ENCODE results near the gene MPRIP. TPM values are rescaled to one million over a fixed set of nuclear protein-coding genes. Genes with fewer than 3 reads are reported as not detected.

The MPRIP gene
- total RNA-seq, 2 experiments from 2014 or later = 206 to 209 TPM

- CTCF ChIA-PET = interaction anchor here (1.2 kb wide), 1 partner anchor 14 kb away, joined by 3 read pairs; no protein-coding TSS in a partner anchor
- H3K9me3 Mint-ChIP-seq (ENCODE audit: low read depth) = no peaks in the 10 kb centered on the region
Observed at GRCh38 chr17:17054636-17055035, 12.4 kb downstream of the MPRIP start.

GRCh38 chr17:17055286-17056155, 13.3 kb downstream of the MPRIP start:
- Mint-ChIP-seq H3K27me3 (no peaks in the 10 kb centered on the region), H3K4me1 (peaks cover 25% of the 10 kb centered on the region), H3K4me3 (no peak overlapping the region), H3K36me3 (no peaks in the 10 kb centered on the region), H3K27ac (no peak overlapping the region), H3K9me3 (ENCODE audit: low read depth) (no peaks in the 10 kb centered on the region)
- CTCF ChIA-PET = interaction anchor here (1.2 kb wide), 1 partner anchor 15 kb away, joined by 3 read pairs; no protein-coding TSS in a partner anchor
- DNase-seq = no peak
- ATAC-seq = no peak

More at GRCh38 chr17:17054636-17055035, 12.4 kb downstream of the MPRIP start:
- peaks cover 25% of the 10 kb centered on the region for H3K4me1 Mint-ChIP-seq
- H3K36me3 Mint-ChIP-seq = no peaks in the 10 kb centered on the region
- H3K4me3 Mint-ChIP-seq = no peak overlapping the region
- ATAC-seq (no peak), DNase-seq (no peak)
- H3K27me3 Mint-ChIP-seq = no peaks in the 10 kb centered on the region
- H3K27ac Mint-ChIP-seq = no peak overlapping the region

- Mint-ChIP-seq H3K36me3 (no peaks in the 10 kb centered on the region), H3K4me3 (no peak overlapping the region), H3K27ac (no peak overlapping the region), H3K4me1 (peaks cover 24% of the 10 kb centered on the region), H3K27me3 (no peaks in the 10 kb centered on the region), H3K9me3 (ENCODE audit: low read depth) (no peaks in the 10 kb centered on the region)
- CTCF ChIA-PET = no interaction called here
- DNase-seq (no peak), ATAC-seq (no peak)
Observed at GRCh38 chr17:17056156-17056539, 13.9 kb downstream of the MPRIP start.

- ATAC-seq (no peak), DNase-seq (no peak)
- no peak overlapping the region for H3K27ac Mint-ChIP-seq
- peaks cover 18% of the 10 kb centered on the region for H3K4me1 Mint-ChIP-seq
- no peaks in the 10 kb centered on the region for H3K27me3 Mint-ChIP-seq
- CTCF ChIA-PET = no interaction called here
- no peaks in the 10 kb centered on the region for H3K9me3 Mint-ChIP-seq (ENCODE audit: low read depth)
- no peak overlapping the region for H3K4me3 Mint-ChIP-seq
- no peaks in the 10 kb centered on the region for H3K36me3 Mint-ChIP-seq
Observed at GRCh38 chr17:17057057-17057551, 14.8 kb downstream of the MPRIP start.

- Mint-ChIP-seq H3K4me3 (no peak overlapping the region), H3K36me3 (no peaks in the 10 kb centered on the region), H3K27me3 (no peaks in the 10 kb centered on the region), H3K9me3 (ENCODE audit: low read depth) (no peaks in the 10 kb centered on the region), H3K27ac (no peak overlapping the region), H3K4me1 (peaks cover 12% of the 10 kb centered on the region)
- CTCF ChIA-PET = no interaction called here
- no peak for DNase-seq
- no peak for ATAC-seq
Observed at GRCh38 chr17:17058304-17058703, 16.0 kb downstream of the MPRIP start.

- DNase-seq = no peak
- peaks cover 12% of the 10 kb centered on the region for H3K4me1 Mint-ChIP-seq
- no peak for ATAC-seq
- CTCF ChIA-PET = no interaction called here
- peaks cover 1% of the 10 kb centered on the region for H3K36me3 Mint-ChIP-seq
- H3K4me3 Mint-ChIP-seq = no peak overlapping the region
- no peaks in the 10 kb centered on the region for H3K27me3 Mint-ChIP-seq
- no peak overlapping the region for H3K27ac Mint-ChIP-seq
- H3K9me3 Mint-ChIP-seq (ENCODE audit: low read depth) = no peaks in the 10 kb centered on the region
Observed at GRCh38 chr17:17059301-17059890, 17.1 kb downstream of the MPRIP start.

GRCh38 chr17:17060001-17060922, 18.0 kb downstream of the MPRIP start:
- H3K4me1 Mint-ChIP-seq = peaks cover 13% of the 10 kb centered on the region
- H3K9me3 Mint-ChIP-seq (ENCODE audit: low read depth) = no peaks in the 10 kb centered on the region
- ATAC-seq (no peak), DNase-seq (no peak)
- H3K4me3 Mint-ChIP-seq = no peak overlapping the region
- CTCF ChIA-PET = no interaction called here
- peaks cover 1% of the 10 kb centered on the region for H3K36me3 Mint-ChIP-seq
- no peak overlapping the region for H3K27ac Mint-ChIP-seq
- H3K27me3 Mint-ChIP-seq = no peaks in the 10 kb centered on the region

GRCh38 chr17:17060930-17061329, 18.7 kb downstream of the MPRIP start:
- ATAC-seq = no peak
- Mint-ChIP-seq H3K4me3 (no peak overlapping the region), H3K36me3 (peaks cover 1% of the 10 kb centered on the region), H3K4me1 (peaks cover 16% of the 10 kb centered on the region), H3K27me3 (no peaks in the 10 kb centered on the region), H3K9me3 (ENCODE audit: low read depth) (no peaks in the 10 kb centered on the region), H3K27ac (no peak overlapping the region)
- CTCF ChIA-PET = no interaction called here
- no peak for DNase-seq

- Mint-ChIP-seq H3K4me3 (no peak overlapping the region), H3K4me1 (peaks cover 19% of the 10 kb centered on the region)
- no peak for ATAC-seq
Observed at GRCh38 chr17:17061516-17061915, 19.3 kb downstream of the MPRIP start.

GRCh38 chr17:17062356-17062755, 20.1 kb downstream of the MPRIP start:
- Mint-ChIP-seq H3K27me3 (no peaks in the 10 kb centered on the region), H3K4me1 (peaks cover 22% of the 10 kb centered on the region), H3K27ac (no peak overlapping the region), H3K4me3 (no peak overlapping the region), H3K9me3 (ENCODE audit: low read depth) (no peaks in the 10 kb centered on the region), H3K36me3 (peaks cover 1% of the 10 kb centered on the region)
- ATAC-seq (no peak), DNase-seq (no peak)
- CTCF ChIA-PET = interaction anchor here (1.1 kb wide), 1 partner anchor 250 kb away, joined by 3 read pairs; no protein-coding TSS in a partner anchor

More at GRCh38 chr17:17061516-17061915, 19.3 kb downstream of the MPRIP start:
- H3K9me3 Mint-ChIP-seq (ENCODE audit: low read depth) = no peaks in the 10 kb centered on the region
- peaks cover 1% of the 10 kb centered on the region for H3K36me3 Mint-ChIP-seq
- CTCF ChIA-PET = no interaction called here
- H3K27ac Mint-ChIP-seq = no peak overlapping the region
- DNase-seq = no peak
- no peaks in the 10 kb centered on the region for H3K27me3 Mint-ChIP-seq

GRCh38 chr17:17062866-17063265, 20.6 kb downstream of the MPRIP start:
- ATAC-seq (no peak), DNase-seq (no peak)
- no peak overlapping the region for H3K4me3 Mint-ChIP-seq
- CTCF ChIA-PET = interaction anchor here (1.1 kb wide), 1 partner anchor 250 kb away, joined by 3 read pairs; no protein-coding TSS in a partner anchor
- H3K9me3 Mint-ChIP-seq (ENCODE audit: low read depth) = no peaks in the 10 kb centered on the region
- H3K27me3 Mint-ChIP-seq = no peaks in the 10 kb centered on the region
- no peak overlapping the region for H3K27ac Mint-ChIP-seq
- peaks cover 23% of the 10 kb centered on the region for H3K4me1 Mint-ChIP-seq
- H3K36me3 Mint-ChIP-seq = peaks cover 2% of the 10 kb centered on the region

GRCh38 chr17:17063546-17064122, 21.4 kb downstream of the MPRIP start:
- DNase-seq (no peak), ATAC-seq (no peak)
- Mint-ChIP-seq H3K36me3 (peaks cover 3% of the 10 kb centered on the region), H3K27ac (no peak overlapping the region), H3K4me1 (peaks cover 24% of the 10 kb centered on the region), H3K4me3 (no peak overlapping the region), H3K27me3 (no peaks in the 10 kb centered on the region), H3K9me3 (ENCODE audit: low read depth) (no peaks in the 10 kb centered on the region)
- CTCF ChIA-PET = no interaction called here

- DNase-seq (no peak), ATAC-seq (no peak)
- CTCF ChIA-PET = no interaction called here
- Mint-ChIP-seq H3K9me3 (ENCODE audit: low read depth) (no peaks in the 10 kb centered on the region), H3K4me1 (peaks cover 24% of the 10 kb centered on the region), H3K27ac (no peak overlapping the region), H3K4me3 (no peak overlapping the region), H3K27me3 (no peaks in the 10 kb centered on the region), H3K36me3 (peaks cover 3% of the 10 kb centered on the region)
Observed at GRCh38 chr17:17064322-17064721, 22.1 kb downstream of the MPRIP start.

Data from activated CD8-positive, alpha-beta memory T cell treated with anti-CD3 and anti-CD28 coated beads, Interleukin-2, amount 10 ng/mL, durations not matched to agents 7 days and 5 days (primary cell).